Astrocyte (in vitro differentiated cells and primary cell): Measurements from ENCODE around the gene KCTD15. TPM values are rescaled to one million over a fixed set of nuclear protein-coding genes. Genes with fewer than 3 reads are reported as not detected.
A peak's percentile ranks its signal among the peaks of the same experiment; 100 is the strongest.

Source experiments
- DNase-seq: peaks from one replicate; pipeline ENCODE4 v3.0.0-alpha.2; 2010; ENCODE audit warnings: low read depth
- FAIRE-seq: peaks from 2 replicates; lab custom pipeline; 2011; peaks lifted over from hg19 to GRCh38; lab: Jason Lieb, UNC
- H2AFZ ChIP-seq: 2 replicates; pipeline ENCODE4 v1.6.0; 2012; ENCODE audit warnings: low read depth, low read length, inconsistent platforms
- H3K27ac ChIP-seq: 2 replicates; pipeline ENCODE4 v1.5.1; 2011; ENCODE audit warnings: low read depth, low read length, inconsistent platforms
- H3K27me3 ChIP-seq: 2 replicates; pipeline ENCODE4 v1.6.0; 2011; ENCODE audit warnings: low read length, inconsistent platforms; ENCODE audit not compliant: insufficient read depth
- H3K36me3 ChIP-seq: 2 replicates; pipeline ENCODE4 v1.5.1; 2011; ENCODE audit warnings: low read length, inconsistent platforms; ENCODE audit not compliant: insufficient read depth
- H3K4me1 ChIP-seq: 2 replicates; pipeline ENCODE4 v1.5.1; 2011; ENCODE audit warnings: low read length, inconsistent platforms; ENCODE audit not compliant: insufficient read depth
- H3K4me2 ChIP-seq: 2 replicates; pipeline ENCODE4 v1.6.0; 2012; ENCODE audit warnings: low read length, inconsistent platforms
- H3K4me3 ChIP-seq: 2 replicates; pipeline ENCODE4 v1.5.1; 2011; ENCODE audit warnings: low read depth, mild to moderate bottlenecking, low read length, inconsistent platforms; ENCODE audit not compliant: insufficient read depth
- H3K79me2 ChIP-seq: 2 replicates; pipeline ENCODE4 v1.6.0; 2012; ENCODE audit warnings: mild to moderate bottlenecking, low read length, inconsistent platforms; ENCODE audit not compliant: insufficient read depth
- H3K9ac ChIP-seq: 2 replicates; pipeline ENCODE4 v1.6.0; 2012; ENCODE audit warnings: mild to moderate bottlenecking, low read length, inconsistent platforms
- H3K9me3 ChIP-seq: 2 replicates; pipeline ENCODE4 v1.5.1; 2012; ENCODE audit warnings: low read depth, mild to moderate bottlenecking, low read length, inconsistent platforms; ENCODE audit not compliant: insufficient read depth
- H4K20me1 ChIP-seq: 2 replicates; pipeline ENCODE4 v1.6.0; 2012; ENCODE audit warnings: low read length, inconsistent platforms; ENCODE audit not compliant: insufficient read depth
- H3K27ac Mint-ChIP-seq: one replicate; pipeline ENCODE4 v1.8.0; 2021; ENCODE audit warnings: mild to moderate bottlenecking, mixed read lengths; ENCODE audit not compliant: unreplicated experiment
- H3K27me3 Mint-ChIP-seq: one replicate; pipeline ENCODE4 v1.8.0; 2021; ENCODE audit warnings: low read depth, mixed read lengths; ENCODE audit not compliant: unreplicated experiment
- H3K36me3 Mint-ChIP-seq: one replicate; pipeline ENCODE4 v1.8.0; 2021; ENCODE audit warnings: low read depth, mixed read lengths; ENCODE audit not compliant: unreplicated experiment
- H3K4me1 Mint-ChIP-seq: one replicate; pipeline ENCODE4 v1.8.0; 2021; ENCODE audit warnings: low read depth, mixed read lengths; ENCODE audit not compliant: unreplicated experiment
- H3K4me3 Mint-ChIP-seq: one replicate; pipeline ENCODE4 v1.8.0; 2021; ENCODE audit warnings: mild to moderate bottlenecking, moderate library complexity, mixed read lengths; ENCODE audit not compliant: unreplicated experiment
- H3K9me3 Mint-ChIP-seq: one replicate; pipeline ENCODE4 v1.8.0; 2021; ENCODE audit warnings: mild to moderate bottlenecking, mixed read lengths; ENCODE audit not compliant: unreplicated experiment
- EZH2 ChIP-seq: IDR thresholded peaks from 2 replicates; pipeline ENCODE4 v1.6.1; 2012; ENCODE audit warnings: mild to moderate bottlenecking, low read length, inconsistent platforms; ENCODE audit not compliant: insufficient read depth
- total RNA-seq: library from RNA; stranded (reverse); gene quantifications from 2 replicates; pipeline ENCODE4 v1.2.1, GENCODE V29; 2021
- TF ChIP-seq, protein P1 (sequence below): IDR thresholded peaks from 2 replicates; pipeline ENCODE4 v1.5.1; 2011; ENCODE audit warnings: low read depth, mild to moderate bottlenecking, inconsistent platforms, low read length, moderate library complexity; ENCODE audit not compliant: insufficient read depth

The KCTD15 gene
- total RNA-seq, 1 donor from 2014 or later: 43.3 TPM

DNA sequence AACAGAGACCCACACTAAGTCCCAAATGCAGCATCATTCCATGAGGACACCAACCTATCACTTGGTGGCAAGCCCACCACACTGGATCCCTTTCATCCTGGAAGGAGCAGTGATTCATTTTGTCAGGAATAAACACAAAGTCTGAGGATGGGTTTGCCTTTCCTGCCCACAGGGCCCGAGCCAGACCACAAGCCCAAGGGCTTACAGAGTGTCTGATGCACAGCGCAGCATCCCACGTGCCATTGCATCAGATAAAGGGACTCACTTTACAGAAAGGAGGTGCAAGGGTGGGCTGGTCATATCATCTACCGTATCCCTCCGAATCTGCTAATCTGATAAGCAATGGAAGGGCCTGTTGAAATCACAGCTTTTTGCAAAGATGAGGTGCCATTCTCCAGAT, 12.2 kb upstream of the KCTD15 start:
- Mint-ChIP-seq H3K36me3 (no peaks in the 10 kb centered on the region), H3K27ac (no peak overlapping the region), H3K9me3 (peaks cover 9% of the 10 kb centered on the region), H3K27me3 (peaks cover 21% of the 10 kb centered on the region), H3K4me1 (peaks cover 31% of the 10 kb centered on the region), H3K4me3 (no peak overlapping the region)
- Histone ChIP-seq H3K4me1 (peaks cover 38% of the 10 kb centered on the region), H3K79me2 (no peaks in the 10 kb centered on the region), H4K20me1 (no peaks in the 10 kb centered on the region), H3K27ac (no peak overlapping the region), H3K27me3 (peaks cover 4% of the 10 kb centered on the region), H3K4me2 (peak overlapping the region; percentile 20), H3K9me3 (no peaks in the 10 kb centered on the region), H3K36me3 (no peaks in the 10 kb centered on the region), H3K9ac (no peak overlapping the region), H2AFZ (no peak overlapping the region), H3K4me3 (no peak overlapping the region)
- peak; percentile 64 for DNase-seq
- no peak for TF ChIP-seq EZH2
- TF ChIP-seq, protein P1, sequence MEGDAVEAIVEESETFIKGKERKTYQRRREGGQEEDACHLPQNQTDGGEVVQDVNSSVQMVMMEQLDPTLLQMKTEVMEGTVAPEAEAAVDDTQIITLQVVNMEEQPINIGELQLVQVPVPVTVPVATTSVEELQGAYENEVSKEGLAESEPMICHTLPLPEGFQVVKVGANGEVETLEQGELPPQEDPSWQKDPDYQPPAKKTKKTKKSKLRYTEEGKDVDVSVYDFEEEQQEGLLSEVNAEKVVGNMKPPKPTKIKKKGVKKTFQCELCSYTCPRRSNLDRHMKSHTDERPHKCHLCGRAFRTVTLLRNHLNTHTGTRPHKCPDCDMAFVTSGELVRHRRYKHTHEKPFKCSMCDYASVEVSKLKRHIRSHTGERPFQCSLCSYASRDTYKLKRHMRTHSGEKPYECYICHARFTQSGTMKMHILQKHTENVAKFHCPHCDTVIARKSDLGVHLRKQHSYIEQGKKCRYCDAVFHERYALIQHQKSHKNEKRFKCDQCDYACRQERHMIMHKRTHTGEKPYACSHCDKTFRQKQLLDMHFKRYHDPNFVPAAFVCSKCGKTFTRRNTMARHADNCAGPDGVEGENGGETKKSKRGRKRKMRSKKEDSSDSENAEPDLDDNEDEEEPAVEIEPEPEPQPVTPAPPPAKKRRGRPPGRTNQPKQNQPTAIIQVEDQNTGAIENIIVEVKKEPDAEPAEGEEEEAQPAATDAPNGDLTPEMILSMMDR: no peak
- FAIRE-seq: no peak

GRCh38 chr19:33785795-33786194, 10.9 kb upstream of the KCTD15 start:
- Mint-ChIP-seq H3K27me3 (peaks cover 12% of the 10 kb centered on the region), H3K27ac (no peak overlapping the region), H3K4me3 (no peak overlapping the region), H3K4me1 (peaks cover 28% of the 10 kb centered on the region), H3K36me3 (no peaks in the 10 kb centered on the region), H3K9me3 (peaks cover 9% of the 10 kb centered on the region)
- H3K27ac ChIP-seq: no peak overlapping the region
- no peak overlapping the region for H3K9ac ChIP-seq
- no peaks in the 10 kb centered on the region for H3K36me3 ChIP-seq
- H3K4me3 ChIP-seq: no peak overlapping the region
- no peaks in the 10 kb centered on the region for H3K79me2 ChIP-seq
- peak; percentile 34 for FAIRE-seq
- H3K4me1 ChIP-seq: peaks cover 32% of the 10 kb centered on the region
- no peak overlapping the region for H2AFZ ChIP-seq
- peak; percentile 86 for DNase-seq
- H3K27me3 ChIP-seq: no peaks in the 10 kb centered on the region
- H3K9me3 ChIP-seq: no peaks in the 10 kb centered on the region
- H3K4me2 ChIP-seq: peak overlapping the region; percentile 74
- TF ChIP-seq, protein P1: no peak
- TF ChIP-seq EZH2: no peak
- H4K20me1 ChIP-seq: no peaks in the 10 kb centered on the region

- no peak overlapping the region for H3K4me2 ChIP-seq
- no peaks in the 10 kb centered on the region for H3K36me3 Mint-ChIP-seq
- peaks cover 20% of the 10 kb centered on the region for H3K27me3 Mint-ChIP-seq
- no peaks in the 10 kb centered on the region for H3K9me3 ChIP-seq
- H3K9me3 Mint-ChIP-seq: peaks cover 7% of the 10 kb centered on the region
- H3K36me3 ChIP-seq: no peaks in the 10 kb centered on the region
- H3K27ac Mint-ChIP-seq: no peak overlapping the region
- FAIRE-seq (no peak), DNase-seq (no peak)
- H4K20me1 ChIP-seq: no peaks in the 10 kb centered on the region
- H3K4me1 Mint-ChIP-seq: peaks cover 20% of the 10 kb centered on the region
- H3K4me1 ChIP-seq: peaks cover 18% of the 10 kb centered on the region
- H3K27ac ChIP-seq: no peak overlapping the region
- no peaks in the 10 kb centered on the region for H3K79me2 ChIP-seq
- H3K4me3 Mint-ChIP-seq: no peak overlapping the region
- H3K27me3 ChIP-seq: no peaks in the 10 kb centered on the region
- no peak overlapping the region for H3K4me3 ChIP-seq
- no peak overlapping the region for H2AFZ ChIP-seq
- TF ChIP-seq, protein P1: no peak
- TF ChIP-seq EZH2: no peak
- no peak overlapping the region for H3K9ac ChIP-seq
Measured at GRCh38 chr19:33788676-33789075, 8.0 kb upstream of the KCTD15 start.
